Panc1 (cell line): ENCODE results near the gene VPS26A. TPM values are rescaled to one million over a fixed set of nuclear protein-coding genes. Genes with fewer than 3 reads are reported as not detected.

Experiments
- ATAC-seq: fragments of 200-7000 bp; cut with Tn5 transposase; 2 replicates; pipeline ENCODE4 v1.9.1; 2020; ENCODE audit warnings: mild to moderate bottlenecking, moderate library complexity
- BruUV-seq: library from RNA; stranded (reverse); fragments of 400-500 nt; replicated peaks from 2 replicates; lab custom pipeline; 2021; lab: Mats Ljungman, UMichigan
- CTCF ChIA-PET: fragments of 300-600 bp; sonication (Branson Sonifier 250); formaldehyde crosslinking; loops from one replicate; lab custom pipeline; 2022; ENCODE audit warnings: antibody characterized with exemption; lab: Charles Lee
- POLR2A ChIA-PET: fragments of 300-600 bp; sonication (Branson Sonifier 250); formaldehyde crosslinking; loops from one replicate; lab custom pipeline; 2022; ENCODE audit warnings: antibody characterized with exemption; lab: Charles Lee
- DNase-seq: peaks from one replicate; pipeline ENCODE4 v3.0.0-alpha.2; 2010; ENCODE audit warnings: low read depth, low spot score
- H3K27ac ChIP-seq: 2 replicates; pipeline ENCODE4 v1.5.1; 2011; ENCODE audit warnings: mild to moderate bottlenecking, low read length, inconsistent platforms
- H3K27me3 ChIP-seq: fragments of 200-500 bp; sonication (Bioruptor generic); 2 replicates; pipeline ENCODE4 v1.6.0; 2014; ENCODE audit warnings: low read length, inconsistent platforms; ENCODE audit not compliant: control insufficient read depth, insufficient read depth
- H3K36me3 ChIP-seq: fragments of 200-500 bp; sonication (Bioruptor generic); 2 replicates; pipeline ENCODE4 v1.5.1; 2014; ENCODE audit warnings: inconsistent platforms, mild to moderate bottlenecking, low read length, moderate library complexity; ENCODE audit not compliant: control insufficient read depth, insufficient read depth
- H3K4me1 ChIP-seq: 2 replicates; pipeline ENCODE4 v1.5.1; 2011; ENCODE audit warnings: inconsistent platforms, mild to moderate bottlenecking, low read length, moderate library complexity; ENCODE audit not compliant: control insufficient read depth, insufficient read depth
- H3K4me3 ChIP-seq, 2 experiments: 2 replicates each; pipeline ENCODE4 v1.5.1; 2011 to 2012; ENCODE audit warnings: low read depth in 2 of 2, low read length in 2 of 2, mild to moderate bottlenecking in 2 of 2, inconsistent platforms in 1 of 2, moderate library complexity in 1 of 2
- H3K9me3 ChIP-seq: fragments of 200-500 bp; sonication (Bioruptor generic); 2 replicates; pipeline ENCODE4 v1.5.1; 2014; ENCODE audit warnings: low read depth, mild to moderate bottlenecking, inconsistent platforms, low read length, moderate library complexity; ENCODE audit not compliant: control insufficient read depth, insufficient read depth
- CTCF ChIP-seq: fragments of 450-650 bp; IDR thresholded peaks from 2 replicates; pipeline ENCODE4 v1.5.1; 2017; ENCODE audit warnings: mild to moderate bottlenecking
- POLR2AphosphoS5 ChIP-seq: IDR thresholded peaks from 2 replicates; pipeline ENCODE4 v1.6.1; 2012; ENCODE audit warnings: mild to moderate bottlenecking, low read depth, low read length, moderate library complexity
- REST ChIP-seq, 2 experiments: IDR thresholded peaks; 2 replicates each; pipeline ENCODE4 v1.6.1; 2011 to 2012; ENCODE audit warnings: low read depth in 2 of 2, control low read depth in 1 of 2, low read length in 1 of 2, mild to moderate bottlenecking in 1 of 2, moderate library complexity in 1 of 2; ENCODE audit not compliant: insufficient read depth in 1 of 2
- SIN3A ChIP-seq: IDR thresholded peaks from 2 replicates; pipeline ENCODE4 v1.6.1; 2012; ENCODE audit warnings: low read depth, mild to moderate bottlenecking, low read length, moderate library complexity, borderline replicate concordance; ENCODE audit not compliant: insufficient read depth
- TCF7L2 ChIP-seq: IDR thresholded peaks from 2 replicates; pipeline ENCODE4 v1.6.1; 2011; ENCODE audit warnings: mild to moderate bottlenecking, low read depth, low read length, inconsistent platforms
- in situ Hi-C: cut with HindIII; loops from 2 replicates; pipeline ENCODE4 v1.10.0; 2016; ENCODE audit warnings: low sequenced_read_pairs, low pct_unique_long_range_greater_than_20kb
- intact Hi-C: fragments of 100-400 bp; cut with micrococcal nuclease; formaldehyde crosslinking; loops from one replicate; pipeline ENCODE4 v1.10.0; 2022; ENCODE audit not compliant: unreplicated experiment
- total RNA-seq: library from RNA; stranded (reverse); gene quantifications from one replicate; pipeline ENCODE4 v1.2.1, GENCODE V29; 2021; ENCODE audit not compliant: unreplicated experiment

VPS26A gene
- total RNA-seq, 1 experiment from 2014 or later, result 88.9 TPM

DNA sequence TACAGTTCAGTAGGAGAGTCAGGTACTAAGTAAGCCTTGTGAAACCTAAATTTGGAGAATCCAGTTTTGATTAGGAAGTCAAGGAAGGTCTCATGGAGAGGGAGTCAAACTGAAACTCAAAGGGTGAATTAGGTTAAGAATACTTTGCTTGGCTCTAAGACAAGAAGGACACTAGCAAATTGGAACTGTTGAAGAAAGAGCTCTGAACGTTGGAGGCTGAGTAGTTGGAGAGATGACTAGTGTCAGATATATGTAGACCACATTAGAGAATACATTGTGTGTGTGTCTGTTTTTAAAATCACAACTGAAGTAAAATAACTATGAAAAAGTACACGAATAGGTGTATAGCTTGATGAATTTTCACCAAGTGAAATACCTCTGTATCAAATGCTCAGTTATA, 6.3 kb downstream of the VPS26A start:
- H3K4me1 ChIP-seq, result peaks cover 8% of the 10 kb centered on the region
- in situ Hi-C loops, result no loop called here
- DNase-seq (no peak), ATAC-seq (peak; percentile 57)
- POLR2A ChIA-PET, result interaction anchor here (0.6 kb wide), 2 partner anchors 9 to 187 kb away, joined by 4 read pairs; no protein-coding TSS in a partner anchor
- no peaks in the 10 kb centered on the region for H3K9me3 ChIP-seq
- H3K27ac ChIP-seq, result no peak overlapping the region
- CTCF ChIA-PET, result no interaction called here
- H3K27me3 ChIP-seq, result no peaks in the 10 kb centered on the region
- H3K4me3 ChIP-seq, result no peak overlapping the region
- intact Hi-C loops, result no loop called here
- no TSS peak for BruUV-seq
- TF ChIP-seq POLR2AphosphoS5, result no peak
- no peak for TF ChIP-seq REST (IDR thresholded peaks at IDR 0.05; ENCODE audit: insufficient read depth in 1 of 2, low read depth in 2 of 2, low read length in 1 of 2)
- TF ChIP-seq TCF7L2, result no peak
- no peak for TF ChIP-seq CTCF
- TF ChIP-seq SIN3A, result no peak
- H3K36me3 ChIP-seq, result peaks cover 6% of the 10 kb centered on the region; the same call in 1 of the 2 replicates

- in situ Hi-C loops, result no loop called here
- CTCF ChIA-PET, result no interaction called here
- Histone ChIP-seq H3K4me3 (no peak overlapping the region), H3K9me3 (no peaks in the 10 kb centered on the region), H3K27ac (no peak overlapping the region), H3K27me3 (no peaks in the 10 kb centered on the region), H3K4me1 (no peaks in the 10 kb centered on the region), H3K36me3 (peaks cover 6% of the 10 kb centered on the region)
- no peak for DNase-seq
- no TSS peak for BruUV-seq
- POLR2A ChIA-PET, result interaction anchor here (0.6 to 1.0 kb wide), 4 partner anchors 9 to 155 kb away, joined by 3 to 12 read pairs (median 4); no protein-coding TSS in a partner anchor
- intact Hi-C loops, result no loop called here
- no peak for TF ChIP-seq REST (IDR thresholded peaks at IDR 0.05; ENCODE audit: insufficient read depth in 1 of 2, low read depth in 2 of 2, low read length in 1 of 2)
- no peak for TF ChIP-seq SIN3A
- TF ChIP-seq CTCF, result no peak
- TF ChIP-seq TCF7L2, result no peak
- TF ChIP-seq POLR2AphosphoS5, result no peak
- no peak for ATAC-seq
Measured at GRCh38 chr10:69139961-69140360, 16.0 kb downstream of the VPS26A start.
